Measurements from ENCODE around the gene NATD1.

The NATD1 gene

GRCh38 chr17:21275047-21275578 is 21.9 kb upstream of the NATD1 start:
- DNase-seq = no peak

- DNase-seq = no peak
Observed at GRCh38 chr17:21272881-21273792, 19.9 kb upstream of the NATD1 start.

GRCh38 chr17:21272250-21272649 is 19.0 kb upstream of the NATD1 start:
- DNase-seq = no peak

- DNase-seq = no peak
Observed at GRCh38 chr17:21271454-21272183, 18.4 kb upstream of the NATD1 start.

GRCh38 chr17:21269394-21269793 is 16.2 kb upstream of the NATD1 start:
- DNase-seq = no peak

GRCh38 chr17:21268596-21269188 is 15.5 kb upstream of the NATD1 start:
- no peak for DNase-seq

- no peak for DNase-seq
Observed at GRCh38 chr17:21263376-21263775, 10.2 kb upstream of the NATD1 start.

- no peak for DNase-seq
Observed at GRCh38 chr17:21262259-21262993, 9.2 kb upstream of the NATD1 start.

GRCh38 chr17:21258593-21258992 is 5.4 kb upstream of the NATD1 start:
- no peak for DNase-seq

GRCh38 chr17:21253646-21254441 is 634 bp upstream of the NATD1 start:
- no peak for DNase-seq

- DNase-seq = no peak
Observed at GRCh38 chr17:21252289-21252795, 868 bp downstream of the NATD1 start.

- DNase-seq = no peak
Observed at GRCh38 chr17:21251337-21252010, 1.7 kb downstream of the NATD1 start.

- DNase-seq = no peak
Observed at GRCh38 chr17:21250854-21251253, 2.4 kb downstream of the NATD1 start.

GRCh38 chr17:21249920-21250703 is 3.1 kb downstream of the NATD1 start:
- no peak for DNase-seq

GRCh38 chr17:21249086-21249795 is 4.0 kb downstream of the NATD1 start:
- no peak for DNase-seq

- no peak for DNase-seq
Observed at GRCh38 chr17:21248500-21248899, 4.7 kb downstream of the NATD1 start.

GRCh38 chr17:21247552-21248258 is 5.5 kb downstream of the NATD1 start:
- no peak for DNase-seq

GRCh38 chr17:21246698-21247097 is 6.5 kb downstream of the NATD1 start:
- DNase-seq = no peak

- DNase-seq = no peak
Observed at GRCh38 chr17:21245639-21246084, 7.5 kb downstream of the NATD1 start.
